Sigmoid colon (tissue), 7 donors: ENCODE results near the gene ABCA1. TPM values are rescaled to one million over a fixed set of nuclear protein-coding genes. Genes with fewer than 3 reads are reported as not detected.
A peak's percentile ranks its signal among the peaks of the same experiment; 100 is the strongest.
"Not testable (repeated sequence)": the region's sequence is repeated elsewhere in the genome, so short reads cannot be mapped to it uniquely, and the experiment has no call there.

ENCODE experiments used
- DNase-seq: peaks from one replicate; pipeline ENCODE4 v3.0.0-alpha.2; 2019
- H3K27ac ChIP-seq, 4 donors: fragments of 200-600 bp; sonication (generic); one replicate each; pipeline ENCODE4 v1.5.1; 2016 to 2019; ENCODE audit warnings: mild to moderate bottlenecking in 1 of 4
- H3K27me3 ChIP-seq, 3 donors: fragments of 200-600 bp; sonication (generic); one replicate each; pipeline ENCODE4 v1.5.1; 2019; ENCODE audit warnings: mild to moderate bottlenecking in 1 of 3
- H3K36me3 ChIP-seq, 4 donors: fragments of 200-600 bp; sonication (generic); one replicate each; pipeline ENCODE4 v1.5.1; 2016 to 2019
- H3K4me1 ChIP-seq, 4 donors: fragments of 200-600 bp; sonication (generic); one replicate each; pipeline ENCODE4 v1.5.1; 2017 to 2019
- H3K4me3 ChIP-seq, 4 donors: fragments of 200-600 bp; sonication (generic); one replicate each; pipeline ENCODE4 v1.5.1; 2017 to 2019; ENCODE audit warnings: mild to moderate bottlenecking in 2 of 4, moderate library complexity in 1 of 4
- H3K9me3 ChIP-seq, 4 donors: fragments of 200-600 bp in 3 of 4; sonication (generic) in 3 of 4; one replicate each; pipeline versions ENCODE4 v1.5.1 to v1.6.1; 2013 to 2019
- EP300 ChIP-seq, 4 donors: sonication (generic); formaldehyde crosslinking; IDR thresholded peaks; one replicate each; pipeline ENCODE4 v1.6.1; 2017; ENCODE audit warnings: antibody characterized with exemption in 4 of 4
- POLR2A ChIP-seq, 2 donors: fragments of 450-650 bp; IDR thresholded peaks; one replicate each; pipeline ENCODE4 v1.6.1; 2016; ENCODE audit warnings: antibody characterized with exemption in 2 of 2, mild to moderate bottlenecking in 2 of 2, moderate library complexity in 2 of 2
- POLR2AphosphoS5 ChIP-seq, 4 donors: sonication (generic); formaldehyde crosslinking; IDR thresholded peaks; one replicate each; pipeline ENCODE4 v1.6.1; 2017; ENCODE audit warnings: antibody characterized with exemption in 4 of 4
- WGBS, 2 donors: extraction: QIAGEN DNeasy Blood & Tissue Kit; methylation state at CpG; one replicate each; pipeline ENCODE4 v1.1.7; 2013; 5-methylcytosine and 5-hydroxymethylcytosine counted together
- intact Hi-C: fragments of 100-400 bp; cut with DNase I; formaldehyde crosslinking; loops from one replicate; pipeline ENCODE4 v1.15.1; 2023
- polyA plus RNA-seq, 3 donors: library from polyadenylated mRNA; stranded (reverse); fragments of 200-250 nt; gene quantifications; one replicate each; pipeline ENCODE4 v1.2.3, GENCODE V29; 2013
- total RNA-seq, 4 donors: library from RNA; depleted of rRNA; stranded (reverse); fragments of >200 nt; gene quantifications; one replicate each; pipeline ENCODE4 v1.1.0, GENCODE V29; 2016
- TF ChIP-seq, protein P1 (sequence below), 4 experiments: fragments of 450-650 bp in 3 of 4; fragments of 200-600 bp in 1 of 4; IDR thresholded peaks; one replicate each; pipeline ENCODE4 v1.5.1; 2016 to 2019; ENCODE audit warnings: antibody characterized with exemption in 4 of 4, mild to moderate bottlenecking in 3 of 4, moderate library complexity in 2 of 4
- donor health status: healthy with polysubstance abuse.
- donor health status: Bipolar disorder and iron deficiency.
- donor health status: healthy.

ABCA1 gene
- total and polyA plus RNA-seq, 7 donors = 2.4 to 110 (median 76.7) TPM

DNA sequence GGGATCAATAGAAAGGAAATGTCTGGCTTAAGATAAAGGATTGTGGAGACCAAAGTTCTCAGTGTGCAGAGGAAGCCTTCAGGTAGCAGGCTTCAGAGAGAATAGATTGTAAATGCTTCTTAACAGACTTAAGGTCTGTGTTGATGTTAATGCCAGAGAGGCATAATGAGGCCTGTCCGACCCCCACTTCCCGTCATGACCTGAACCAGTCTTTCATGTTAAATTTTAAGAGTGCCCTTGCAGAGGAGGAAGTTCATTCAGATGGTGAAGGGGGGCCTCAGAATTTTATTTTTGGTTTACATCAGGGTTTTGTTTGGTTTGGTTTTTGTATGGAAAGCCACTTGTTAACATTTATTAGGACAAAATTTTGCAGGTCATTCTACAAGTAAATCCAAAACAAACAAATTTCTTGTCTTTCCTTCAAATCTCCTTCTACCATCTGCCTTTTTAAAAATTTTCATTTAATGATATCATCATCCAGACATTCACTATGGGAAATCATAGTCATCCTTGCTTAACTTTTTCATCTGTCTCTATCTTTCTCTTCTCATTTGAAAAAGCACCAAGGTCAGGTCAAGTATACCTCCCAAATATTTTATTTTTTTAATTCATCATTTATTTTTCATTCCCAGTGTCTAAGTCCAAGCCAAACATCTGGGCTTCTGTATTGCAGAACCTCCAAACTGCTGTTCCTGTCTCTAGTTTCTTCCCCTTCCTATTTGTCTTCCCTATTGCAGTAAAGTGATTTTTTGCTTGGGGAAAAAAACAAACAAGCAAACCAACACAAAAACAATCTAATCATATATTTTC lies 6.9 kb upstream of the ABCA1 start:
- H3K4me1 ChIP-seq = peaks cover 0 to 28% (median 25%) of the 10 kb centered on the region in 4 donors
- no peak for DNase-seq
- intact Hi-C loops = no loop called here
- no peaks in the 10 kb centered on the region for H3K27me3 ChIP-seq
- WGBS, 2 donors = 58 to 79% methylated on average over 2 of the region's 2 CpGs
- no peaks in the 10 kb centered on the region for H3K36me3 ChIP-seq
- no peaks in the 10 kb centered on the region for H3K9me3 ChIP-seq
- H3K4me3 ChIP-seq = no peak overlapping the region
- H3K27ac ChIP-seq = peak overlapping the region; percentile 11 to 75 (median 72)
- TF ChIP-seq, protein P1, sequence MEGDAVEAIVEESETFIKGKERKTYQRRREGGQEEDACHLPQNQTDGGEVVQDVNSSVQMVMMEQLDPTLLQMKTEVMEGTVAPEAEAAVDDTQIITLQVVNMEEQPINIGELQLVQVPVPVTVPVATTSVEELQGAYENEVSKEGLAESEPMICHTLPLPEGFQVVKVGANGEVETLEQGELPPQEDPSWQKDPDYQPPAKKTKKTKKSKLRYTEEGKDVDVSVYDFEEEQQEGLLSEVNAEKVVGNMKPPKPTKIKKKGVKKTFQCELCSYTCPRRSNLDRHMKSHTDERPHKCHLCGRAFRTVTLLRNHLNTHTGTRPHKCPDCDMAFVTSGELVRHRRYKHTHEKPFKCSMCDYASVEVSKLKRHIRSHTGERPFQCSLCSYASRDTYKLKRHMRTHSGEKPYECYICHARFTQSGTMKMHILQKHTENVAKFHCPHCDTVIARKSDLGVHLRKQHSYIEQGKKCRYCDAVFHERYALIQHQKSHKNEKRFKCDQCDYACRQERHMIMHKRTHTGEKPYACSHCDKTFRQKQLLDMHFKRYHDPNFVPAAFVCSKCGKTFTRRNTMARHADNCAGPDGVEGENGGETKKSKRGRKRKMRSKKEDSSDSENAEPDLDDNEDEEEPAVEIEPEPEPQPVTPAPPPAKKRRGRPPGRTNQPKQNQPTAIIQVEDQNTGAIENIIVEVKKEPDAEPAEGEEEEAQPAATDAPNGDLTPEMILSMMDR (IDR thresholded peaks at IDR 0.05) = no peak
- no peak for TF ChIP-seq POLR2AphosphoS5 (IDR thresholded peaks at IDR 0.05)
- no peak for TF ChIP-seq EP300 (IDR thresholded peaks at IDR 0.05)
- no peak for TF ChIP-seq POLR2A (IDR thresholded peaks at IDR 0.05)

DNA sequence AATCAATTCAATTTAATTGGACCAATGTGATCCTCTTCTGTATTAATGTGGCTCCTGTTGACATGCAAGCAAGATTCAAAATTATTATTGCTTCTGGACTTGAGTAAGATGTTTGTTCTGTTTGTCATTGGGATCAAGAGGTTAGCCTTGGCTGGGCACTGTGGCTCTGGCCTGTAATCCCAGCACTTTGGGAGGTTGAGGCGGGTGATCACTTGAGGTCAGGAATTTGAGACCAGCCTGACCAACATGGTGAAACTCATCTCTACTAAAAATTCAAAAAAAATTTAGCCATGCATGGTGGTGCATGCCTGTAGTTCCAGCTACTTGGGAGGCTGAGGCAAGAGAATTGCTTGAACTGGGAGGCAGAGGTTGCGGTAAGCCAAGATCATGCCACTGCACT lies 5.1 kb upstream of the ABCA1 start:
- intact Hi-C loops, H3K4me3 ChIP-seq, H3K27me3 ChIP-seq, DNase-seq, H3K27ac ChIP-seq, H3K9me3 ChIP-seq, H3K36me3 ChIP-seq: not testable (repeated sequence)
- peaks cover 0 to 39% (median 36%) of the 10 kb centered on the region in 4 donors for H3K4me1 ChIP-seq
- WGBS, 2 donors = 95 to 100% methylated on average over 2 of the region's 2 CpGs

DNA sequence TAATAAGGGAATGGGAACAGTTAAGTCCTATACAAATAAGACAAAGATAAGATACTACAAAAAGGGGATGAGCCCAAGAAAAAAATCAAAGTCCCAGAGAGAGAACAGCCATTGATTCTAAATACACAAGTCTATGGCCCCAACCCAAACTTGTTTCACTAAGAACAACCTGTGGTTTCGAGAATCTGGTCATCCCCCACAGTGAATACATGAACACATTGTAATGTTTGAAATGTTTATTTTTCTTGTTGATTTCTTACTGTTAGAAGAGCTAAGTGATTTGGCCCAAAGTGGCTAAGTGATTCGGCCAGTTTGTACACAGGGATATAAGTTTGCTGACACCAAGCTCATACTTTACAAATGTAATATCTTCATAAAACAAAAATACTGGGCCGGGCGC lies 3.3 kb upstream of the ABCA1 start:
- no peaks in the 10 kb centered on the region for H3K27me3 ChIP-seq
- TF ChIP-seq, protein P1 (IDR thresholded peaks at IDR 0.05) = no peak
- TF ChIP-seq EP300 (IDR thresholded peaks at IDR 0.05) (no peak), POLR2A (IDR thresholded peaks at IDR 0.05) (no peak), POLR2AphosphoS5 (IDR thresholded peaks at IDR 0.05) (no peak)
- intact Hi-C loops = no loop called here
- H3K36me3 ChIP-seq = no peaks in the 10 kb centered on the region
- DNase-seq = no peak
- WGBS, 2 donors = 68 to 91% methylated on average over 4 of the region's 4 CpGs
- no peak overlapping the region for H3K4me3 ChIP-seq
- H3K27ac ChIP-seq = no peak overlapping the region
- peaks cover 0 to 28% (median 26%) of the 10 kb centered on the region in 4 donors for H3K4me1 ChIP-seq
- no peaks in the 10 kb centered on the region for H3K9me3 ChIP-seq

DNA sequence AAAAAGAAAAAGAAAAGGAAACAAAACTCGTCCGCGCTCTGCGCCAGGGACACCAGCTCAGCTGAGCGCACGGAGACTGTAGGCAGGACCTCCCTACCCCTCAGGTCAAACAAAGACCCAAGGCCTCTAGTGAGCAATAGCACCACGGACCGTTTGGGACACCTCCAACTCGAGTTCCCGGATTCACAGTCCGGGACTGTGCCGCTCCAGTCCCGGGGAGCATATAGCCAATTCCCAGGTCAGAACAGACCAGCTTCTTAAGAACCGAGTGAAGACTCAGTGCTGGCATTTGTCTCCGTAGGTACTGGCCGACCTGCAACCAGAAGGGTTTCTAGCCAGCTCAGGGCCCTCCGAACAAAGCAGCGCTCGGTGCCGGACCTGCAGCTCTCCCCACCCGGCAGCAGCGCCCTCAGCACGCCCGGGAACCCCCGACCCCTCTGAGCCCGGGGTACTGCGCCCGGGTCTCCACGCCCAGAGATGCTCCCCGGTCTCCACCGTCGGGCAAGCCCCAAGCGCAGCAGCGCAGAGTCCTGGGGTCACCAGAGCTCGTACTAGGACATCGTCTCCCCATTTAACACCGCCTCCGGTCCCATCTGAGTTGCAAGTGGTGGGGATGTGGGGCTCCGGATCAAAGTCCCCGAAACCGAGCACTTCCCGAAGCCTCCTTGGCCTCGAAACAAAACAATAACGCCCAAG lies 591 bp downstream of the ABCA1 start:
- intact Hi-C loops = loop anchor here (2.0 to 5.0 kb wide), 4 partner anchors 60 to 487 kb away; no protein-coding TSS in a partner anchor
- WGBS, 2 donors = 0 to 1% methylated on average over 44 of the region's 44 CpGs
- H3K9me3 ChIP-seq = no peaks in the 10 kb centered on the region
- H3K27ac ChIP-seq = peak overlapping the region; percentile 89 to 98 (median 96)
- H3K27me3 ChIP-seq = no peaks in the 10 kb centered on the region
- H3K36me3 ChIP-seq = peaks cover 0 to 3% (median 0%) of the 10 kb centered on the region in 4 donors
- DNase-seq = peak; percentile 77
- peak overlapping the region; percentile 83 to 97 (median 94) for H3K4me3 ChIP-seq
- TF ChIP-seq POLR2AphosphoS5 (IDR thresholded peaks at IDR 0.05) (peak in 3 of 4 donors; percentile 14 to 27 (median 23)), POLR2A (IDR thresholded peaks at IDR 0.05) (no peak)
- peaks cover 0 to 48% (median 44%) of the 10 kb centered on the region in 4 donors for H3K4me1 ChIP-seq

DNA sequence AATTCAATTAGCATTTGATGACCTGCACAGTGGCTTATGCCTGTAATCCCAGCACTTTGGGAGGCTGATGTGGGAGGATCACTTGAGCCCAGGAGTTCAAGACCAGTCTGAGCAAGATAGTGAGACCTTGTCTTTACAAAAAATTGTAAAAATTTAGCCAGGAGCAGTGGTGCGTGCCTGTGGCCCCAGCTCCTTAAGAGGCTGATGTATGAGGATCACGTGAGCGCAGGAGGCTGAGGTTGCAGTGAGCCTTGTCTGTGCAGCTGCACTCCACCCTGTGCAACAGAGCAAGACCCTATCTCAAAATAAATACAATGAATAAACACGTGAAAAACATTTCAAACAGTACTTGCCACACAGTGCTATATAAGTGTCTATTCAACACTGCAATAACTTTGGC lies 4.2 kb downstream of the ABCA1 start:
- Histone ChIP-seq H3K9me3 (no peaks in the 10 kb centered on the region), H3K4me3 (peak overlapping the region in 2 of 4 donors; percentile 4 to 16), H3K4me1 (peaks cover 0 to 76% (median 73%) of the 10 kb centered on the region in 4 donors), H3K36me3 (peaks cover 0 to 3% (median 0%) of the 10 kb centered on the region in 4 donors), H3K27ac (peak overlapping the region in 3 of 4 donors; percentile 12 to 97 (median 62)), H3K27me3 (no peaks in the 10 kb centered on the region)
- 71 to 73% methylated on average over 4 of the region's 4 CpGs for WGBS, 2 donors
- intact Hi-C loops = no loop called here
- no peak for TF ChIP-seq POLR2A (IDR thresholded peaks at IDR 0.05)
- TF ChIP-seq POLR2AphosphoS5 (IDR thresholded peaks at IDR 0.05) = no peak
- TF ChIP-seq, protein P1 (IDR thresholded peaks at IDR 0.05) = no peak
- no peak for DNase-seq
